Measurements from ENCODE around the gene MAOA.

Gene MAOA

DNA sequence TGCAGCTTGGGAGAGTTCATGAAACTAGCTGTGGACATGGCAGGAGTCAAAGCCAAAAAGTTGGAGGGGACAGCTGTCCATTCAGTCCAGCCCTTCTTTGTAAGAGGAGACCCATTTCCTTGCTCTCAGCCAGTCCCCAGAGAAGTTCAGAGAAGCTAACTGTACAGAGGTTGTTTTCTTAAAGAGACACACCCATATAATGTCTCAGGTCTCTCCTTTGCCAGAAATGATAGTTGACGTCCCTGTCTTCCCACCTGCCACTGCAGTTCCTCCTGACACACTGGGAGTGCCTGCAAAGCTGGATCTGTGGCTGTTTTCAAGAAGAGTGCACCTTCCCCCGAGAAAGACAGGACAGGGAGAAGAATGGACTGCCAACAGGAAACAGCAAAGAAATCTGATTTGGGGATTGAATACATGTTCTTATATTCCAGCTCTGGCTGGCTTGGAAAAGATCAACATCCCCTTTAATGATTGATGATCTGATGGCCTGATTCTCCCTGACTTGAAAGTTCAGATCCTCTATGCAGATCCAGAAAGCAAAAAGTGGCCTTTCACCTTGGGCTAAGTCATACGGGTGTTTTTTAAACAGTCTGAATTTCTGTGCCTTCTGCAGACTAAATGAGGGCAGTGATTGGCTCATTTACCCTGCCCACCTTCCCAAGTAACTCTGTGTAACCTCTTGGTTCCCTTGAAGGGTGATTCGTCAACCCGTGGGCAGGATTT is 87.2 kb downstream of the MAOA start:
- Histone ChIP-seq H3K4me1 (ENCODE audit: control insufficient read depth, insufficient read depth, low read length) (peaks cover 8% of the 10 kb centered on the region), H3K4me3 (ENCODE audit: low read length) (no peak overlapping the region), H3K9ac (ENCODE audit: low read depth, low read length) (no peak overlapping the region), H3K36me3 (ENCODE audit: insufficient read depth, low read length) (peaks cover 5% of the 10 kb centered on the region), H3K9me3 (replicated peaks; ENCODE audit: low read length) (no peaks in the 10 kb centered on the region), H3K27me3 (ENCODE audit: control insufficient read depth, insufficient read depth, low read length) (no peaks in the 10 kb centered on the region), H3K4me2 (ENCODE audit: low read length) (no peak overlapping the region)

DNA sequence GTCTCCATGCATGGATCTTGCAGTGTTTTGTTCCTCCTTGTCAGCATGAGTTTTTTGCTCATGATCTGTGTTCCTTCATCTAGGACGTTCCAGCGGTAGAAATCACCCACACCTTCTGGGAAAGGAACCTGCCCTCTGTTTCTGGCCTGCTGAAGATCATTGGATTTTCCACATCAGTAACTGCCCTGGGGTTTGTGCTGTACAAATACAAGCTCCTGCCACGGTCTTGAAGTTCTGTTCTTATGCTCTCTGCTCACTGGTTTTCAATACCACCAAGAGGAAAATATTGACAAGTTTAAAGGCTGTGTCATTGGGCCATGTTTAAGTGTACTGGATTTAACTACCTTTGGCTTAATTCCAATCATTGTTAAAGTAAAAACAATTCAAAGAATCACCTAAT is 88.2 kb downstream of the MAOA start:
- no peak overlapping the region for H3K9ac ChIP-seq (ENCODE audit: low read depth, low read length)
- no peaks in the 10 kb centered on the region for H3K9me3 ChIP-seq (replicated peaks; ENCODE audit: low read length)
- no peak overlapping the region for H3K4me2 ChIP-seq (ENCODE audit: low read length)
- peaks cover 5% of the 10 kb centered on the region for H3K36me3 ChIP-seq (ENCODE audit: insufficient read depth, low read length)
- no peaks in the 10 kb centered on the region for H3K27me3 ChIP-seq (ENCODE audit: control insufficient read depth, insufficient read depth, low read length)
- peaks cover 8% of the 10 kb centered on the region for H3K4me1 ChIP-seq (ENCODE audit: control insufficient read depth, insufficient read depth, low read length)
- no peak overlapping the region for H3K4me3 ChIP-seq (ENCODE audit: low read length)

DNA sequence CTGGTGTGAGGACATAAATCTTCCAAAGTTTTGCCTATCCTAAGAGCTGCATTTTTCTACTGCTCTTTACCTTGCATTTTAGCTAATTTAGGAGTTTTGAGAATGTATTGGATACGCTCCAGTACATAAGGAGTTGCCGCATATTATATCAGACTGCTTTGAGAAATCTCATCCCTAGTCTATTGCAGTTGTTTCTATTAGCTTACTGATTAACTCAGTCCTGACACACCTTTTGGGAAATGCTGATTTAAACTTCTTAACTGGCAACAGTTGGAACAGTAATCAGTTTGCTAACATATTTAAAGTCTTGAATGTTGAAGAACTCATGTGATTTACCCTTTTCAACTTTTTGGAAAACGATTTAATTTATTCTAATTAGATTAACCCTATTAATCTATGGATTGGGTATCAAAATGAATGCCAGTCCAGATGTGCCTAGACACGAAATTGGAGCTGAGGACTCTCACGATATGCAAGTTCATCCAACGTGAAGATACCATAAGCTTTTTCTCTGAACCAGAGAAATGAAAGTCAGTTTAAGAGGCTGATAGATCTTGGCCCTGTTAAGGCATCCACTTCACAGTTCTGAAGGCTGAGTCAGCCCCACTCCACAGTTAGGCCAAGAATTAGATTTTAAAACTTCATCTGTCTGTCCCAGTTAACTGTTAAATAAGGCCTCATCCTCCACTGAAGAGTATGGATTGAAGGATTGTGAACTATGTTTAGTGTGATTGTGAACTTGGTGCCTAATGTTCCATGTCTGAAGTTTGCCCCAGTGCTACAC is 90.0 kb downstream of the MAOA start:
- Histone ChIP-seq H3K9me3 (replicated peaks; ENCODE audit: low read length) (no peaks in the 10 kb centered on the region), H3K27me3 (ENCODE audit: control insufficient read depth, insufficient read depth, low read length) (no peaks in the 10 kb centered on the region), H3K4me3 (ENCODE audit: low read length) (no peak overlapping the region), H3K4me2 (ENCODE audit: low read length) (no peak overlapping the region), H3K9ac (ENCODE audit: low read depth, low read length) (no peak overlapping the region), H3K4me1 (ENCODE audit: control insufficient read depth, insufficient read depth, low read length) (peaks cover 8% of the 10 kb centered on the region), H3K36me3 (ENCODE audit: insufficient read depth, low read length) (peaks cover 5% of the 10 kb centered on the region)

DNA sequence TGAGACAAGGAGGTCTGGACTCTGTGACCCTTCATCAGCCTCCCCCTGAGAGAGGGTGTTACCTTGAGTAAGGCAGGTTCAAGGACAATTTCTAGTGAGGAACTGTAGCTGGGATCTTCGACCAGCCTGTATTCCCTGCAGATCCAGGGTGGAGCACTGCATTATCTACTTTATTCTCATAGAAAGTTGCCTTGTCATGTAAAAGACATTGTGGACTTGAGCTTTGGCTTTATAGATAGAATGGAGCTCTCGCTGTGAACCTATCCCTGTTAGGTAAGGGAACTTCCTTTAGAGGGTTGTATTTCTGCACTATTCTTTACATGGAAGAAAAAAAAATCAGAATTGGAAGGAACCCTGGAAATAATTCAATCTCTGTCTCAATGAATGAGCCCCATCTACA is 91.4 kb downstream of the MAOA start:
- H3K27me3 ChIP-seq (ENCODE audit: control insufficient read depth, insufficient read depth, low read length), result no peaks in the 10 kb centered on the region
- no peaks in the 10 kb centered on the region for H3K4me1 ChIP-seq (ENCODE audit: control insufficient read depth, insufficient read depth, low read length)
- no peak overlapping the region for H3K4me2 ChIP-seq (ENCODE audit: low read length)

DNA sequence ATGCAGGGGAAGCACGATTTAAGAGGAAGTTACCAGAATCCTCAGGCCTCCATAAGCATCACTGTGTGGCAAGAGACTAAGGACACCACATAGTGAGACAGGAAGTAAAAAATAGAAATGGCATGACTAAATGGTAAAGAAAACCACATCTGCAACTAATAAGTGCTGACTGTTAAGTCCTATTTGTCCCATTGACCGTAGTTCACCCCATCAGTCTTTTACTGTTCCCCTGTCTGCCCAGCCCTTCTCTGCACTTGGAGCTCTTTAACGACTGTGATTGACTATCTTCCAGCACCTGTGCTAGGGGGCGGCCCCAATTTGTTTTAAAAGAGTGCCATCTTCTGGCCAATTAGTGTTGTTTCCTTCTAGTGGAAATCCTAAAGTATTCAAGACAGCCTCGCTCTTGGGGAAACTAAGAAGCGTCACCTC is 94.2 kb downstream of the MAOA start:
- Histone ChIP-seq H3K27me3 (ENCODE audit: control insufficient read depth, insufficient read depth, low read length) (no peaks in the 10 kb centered on the region), H3K9me3 (replicated peaks; ENCODE audit: low read length) (no peaks in the 10 kb centered on the region), H3K4me3 (ENCODE audit: low read length) (no peak overlapping the region), H3K4me2 (ENCODE audit: low read length) (no peak overlapping the region), H3K36me3 (ENCODE audit: insufficient read depth, low read length) (no peaks in the 10 kb centered on the region), H3K4me1 (ENCODE audit: control insufficient read depth, insufficient read depth, low read length) (peaks cover 3% of the 10 kb centered on the region), H3K9ac (ENCODE audit: low read depth, low read length) (no peak overlapping the region)

More for the DNA sequence above, 91.4 kb downstream of the MAOA start:
- peaks cover 5% of the 10 kb centered on the region for H3K36me3 ChIP-seq (ENCODE audit: insufficient read depth, low read length)
- no peak overlapping the region for H3K4me3 ChIP-seq (ENCODE audit: low read length)
- H3K9me3 ChIP-seq (replicated peaks; ENCODE audit: low read length), result no peaks in the 10 kb centered on the region
- H3K9ac ChIP-seq (ENCODE audit: low read depth, low read length), result no peak overlapping the region

DNA sequence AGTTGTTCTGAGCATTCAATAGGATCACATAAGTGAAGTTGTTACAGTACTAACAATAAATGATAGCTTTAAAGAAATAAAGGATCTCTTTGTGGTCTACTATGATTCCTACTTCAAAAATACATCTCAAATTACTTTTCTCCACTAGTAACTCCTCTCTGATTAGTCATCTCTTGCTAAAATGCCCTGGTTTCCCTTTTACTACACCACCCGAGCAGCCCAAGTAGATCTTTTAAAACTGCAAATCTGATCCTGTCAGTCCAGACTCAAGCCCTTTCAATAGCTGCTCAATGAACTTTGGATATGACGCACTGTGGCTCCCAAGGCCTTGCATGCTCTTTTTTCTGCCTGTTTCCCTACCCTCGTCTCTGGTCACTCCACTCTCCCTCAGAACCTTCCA is 97.5 kb downstream of the MAOA start:
- peaks cover 4% of the 10 kb centered on the region for H3K27me3 ChIP-seq (ENCODE audit: control insufficient read depth, insufficient read depth, low read length)
- peaks cover 3% of the 10 kb centered on the region for H3K4me1 ChIP-seq (ENCODE audit: control insufficient read depth, insufficient read depth, low read length)
- peak overlapping the region; percentile 37 for H3K4me2 ChIP-seq (ENCODE audit: low read length)

GRCh38 chrX:43756076-43756475 is 100.0 kb downstream of the MAOA start:
- H3K36me3 ChIP-seq (ENCODE audit: insufficient read depth, low read length), result no peaks in the 10 kb centered on the region
- peaks cover 4% of the 10 kb centered on the region for H3K27me3 ChIP-seq (ENCODE audit: control insufficient read depth, insufficient read depth, low read length)
- no peaks in the 10 kb centered on the region for H3K9me3 ChIP-seq (replicated peaks; ENCODE audit: low read length)
- H3K9ac ChIP-seq (ENCODE audit: low read depth, low read length), result no peak overlapping the region
- no peak overlapping the region for H3K4me3 ChIP-seq (ENCODE audit: low read length)
- H3K4me2 ChIP-seq (ENCODE audit: low read length), result no peak overlapping the region
- H3K4me1 ChIP-seq (ENCODE audit: control insufficient read depth, insufficient read depth, low read length), result peaks cover 3% of the 10 kb centered on the region

More for the DNA sequence above, 97.5 kb downstream of the MAOA start:
- H3K9ac ChIP-seq (ENCODE audit: low read depth, low read length), result no peak overlapping the region
- H3K36me3 ChIP-seq (ENCODE audit: insufficient read depth, low read length), result no peaks in the 10 kb centered on the region
- H3K4me3 ChIP-seq (ENCODE audit: low read length), result no peak overlapping the region
- no peaks in the 10 kb centered on the region for H3K9me3 ChIP-seq (replicated peaks; ENCODE audit: low read length)

DNA sequence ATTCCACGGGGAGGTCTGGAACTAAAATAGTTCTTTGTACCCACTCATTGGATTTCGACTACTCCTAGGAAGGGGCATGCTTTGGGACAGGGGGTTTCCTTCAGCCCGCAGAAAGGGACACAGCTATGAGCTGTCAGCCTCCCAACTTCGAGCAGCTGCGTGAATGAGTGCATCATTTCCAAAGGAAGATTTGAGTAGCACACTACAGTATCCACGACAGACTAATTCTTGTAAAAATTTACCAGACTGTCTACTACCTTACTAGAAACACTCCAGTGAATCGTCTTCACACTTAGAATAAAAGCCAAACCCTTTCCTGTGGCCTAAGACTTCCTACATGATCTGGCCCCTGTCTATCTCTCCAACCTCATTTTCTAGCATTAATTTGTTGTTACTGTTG is 101.9 kb downstream of the MAOA start:
- no peaks in the 10 kb centered on the region for H3K9me3 ChIP-seq (replicated peaks; ENCODE audit: low read length)
- H3K4me2 ChIP-seq (ENCODE audit: low read length), result no peak overlapping the region
- no peaks in the 10 kb centered on the region for H3K36me3 ChIP-seq (ENCODE audit: insufficient read depth, low read length)
- no peak overlapping the region for H3K4me3 ChIP-seq (ENCODE audit: low read length)
- no peak overlapping the region for H3K9ac ChIP-seq (ENCODE audit: low read depth, low read length)
- H3K4me1 ChIP-seq (ENCODE audit: control insufficient read depth, insufficient read depth, low read length), result peaks cover 3% of the 10 kb centered on the region
- H3K27me3 ChIP-seq (ENCODE audit: control insufficient read depth, insufficient read depth, low read length), result peaks cover 4% of the 10 kb centered on the region

DNA sequence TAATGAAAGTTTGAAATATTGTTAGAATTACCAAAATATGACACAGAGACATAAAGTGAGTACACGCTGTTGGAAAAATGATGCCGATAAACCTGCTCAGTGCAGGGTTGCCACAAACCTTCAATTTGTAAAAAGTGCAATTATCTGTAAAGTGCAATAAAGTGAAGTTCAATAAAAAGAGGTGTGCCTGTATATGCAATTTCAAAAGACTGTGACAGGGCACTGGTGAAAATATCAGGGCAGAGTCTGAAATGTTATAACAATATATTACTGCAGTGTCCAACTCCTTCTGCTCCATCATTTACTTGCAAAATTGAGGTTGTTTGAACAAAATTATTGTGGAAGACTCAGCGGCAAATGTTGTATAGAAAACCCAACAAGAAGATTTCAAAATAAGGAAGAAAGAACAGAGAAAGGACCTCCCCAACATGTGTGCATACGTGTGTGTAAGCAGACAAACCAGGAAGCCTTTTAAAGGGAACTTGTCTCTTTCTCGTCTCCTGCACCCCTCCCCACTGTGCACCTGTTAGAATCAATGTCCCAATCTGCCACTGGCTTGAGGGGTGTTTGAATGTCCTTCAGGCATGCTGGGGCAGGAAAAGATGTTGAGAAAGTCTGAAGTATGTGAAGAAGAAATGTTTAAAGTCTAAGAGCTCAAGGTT is 130.0 kb downstream of the MAOA start:
- Histone ChIP-seq H3K9ac (ENCODE audit: low read depth, low read length) (no peak overlapping the region), H3K9me3 (replicated peaks; ENCODE audit: low read length) (no peaks in the 10 kb centered on the region), H3K4me1 (ENCODE audit: control insufficient read depth, insufficient read depth, low read length) (no peaks in the 10 kb centered on the region), H3K27me3 (ENCODE audit: control insufficient read depth, insufficient read depth, low read length) (no peaks in the 10 kb centered on the region), H3K4me3 (ENCODE audit: low read length) (no peak overlapping the region), H3K4me2 (ENCODE audit: low read length) (no peak overlapping the region), H3K36me3 (ENCODE audit: insufficient read depth, low read length) (no peaks in the 10 kb centered on the region)

Measured in skeletal muscle satellite cell (primary cell).